GM21390 (cell line): ENCODE results near the gene AXL.
"Not testable (repeated sequence)": the region's sequence is repeated elsewhere in the genome, so short reads cannot be mapped to it uniquely, and the experiment has no call there.

Experiments used
- ATAC-seq: cut with Tn5 transposase; IDR thresholded peaks from one replicate; pipeline ENCODE4 v1.9.1; 2021; ENCODE audit not compliant: unreplicated experiment

The AXL gene

DNA sequence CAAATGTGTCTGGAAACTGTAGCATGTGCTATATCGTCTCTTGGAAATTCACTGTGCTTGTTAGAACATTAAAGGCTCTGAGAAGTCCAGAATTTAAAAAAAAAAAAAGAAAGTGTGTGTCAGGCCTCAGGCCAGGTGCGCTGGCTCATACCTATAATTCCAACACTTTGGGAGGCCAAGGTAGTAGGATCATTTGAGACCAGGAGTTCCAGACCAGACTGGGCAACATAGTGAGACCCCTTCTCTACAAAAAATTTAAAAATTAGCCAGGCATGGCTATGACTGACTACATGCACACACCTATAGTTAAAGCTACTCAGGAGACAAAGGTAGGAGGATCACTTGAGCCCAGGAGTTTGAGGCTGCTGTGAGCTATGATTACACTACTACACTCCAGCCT is 50.0 kb downstream of the AXL start:
- ATAC-seq = no peak

DNA sequence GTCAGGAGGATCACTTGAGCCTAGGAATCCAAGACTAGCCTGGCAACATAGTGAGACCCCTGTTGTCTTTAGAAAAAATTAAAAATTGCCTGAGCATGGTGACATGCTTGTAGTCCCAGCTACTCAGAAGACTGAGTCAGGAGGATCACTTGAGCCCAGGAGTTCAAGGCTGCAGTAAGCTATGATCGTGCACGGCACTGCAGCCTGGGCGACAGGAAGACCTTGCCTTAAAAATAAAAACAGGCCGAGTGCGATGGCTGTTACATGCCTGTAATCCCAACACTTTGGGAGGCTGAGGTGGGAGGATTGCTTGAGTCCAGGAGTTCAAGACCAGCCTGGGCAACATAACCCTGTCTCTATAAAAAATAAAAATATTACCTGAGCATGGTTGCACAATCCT is 50.5 kb downstream of the AXL start:
- no peak for ATAC-seq

DNA sequence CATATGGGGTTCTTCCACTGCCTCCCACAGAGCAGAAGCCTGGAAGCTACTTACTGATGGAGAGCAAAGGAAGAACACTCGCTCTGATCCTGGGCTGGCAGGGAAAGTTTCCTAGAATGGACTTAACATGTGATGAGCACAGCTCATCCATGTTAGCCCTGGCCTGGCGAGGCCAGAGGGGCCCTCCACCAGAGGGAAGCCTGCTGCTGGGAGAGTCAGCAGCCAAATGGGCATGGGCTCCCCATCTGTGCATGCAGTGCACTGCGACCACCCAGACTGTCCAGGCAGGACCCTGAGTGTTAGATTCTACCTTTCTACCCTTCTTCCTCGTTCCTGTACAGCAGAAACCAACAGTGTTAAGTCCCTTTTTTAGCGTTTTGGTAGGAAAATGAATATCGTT is 54.1 kb downstream of the AXL start:
- ATAC-seq = no peak

DNA sequence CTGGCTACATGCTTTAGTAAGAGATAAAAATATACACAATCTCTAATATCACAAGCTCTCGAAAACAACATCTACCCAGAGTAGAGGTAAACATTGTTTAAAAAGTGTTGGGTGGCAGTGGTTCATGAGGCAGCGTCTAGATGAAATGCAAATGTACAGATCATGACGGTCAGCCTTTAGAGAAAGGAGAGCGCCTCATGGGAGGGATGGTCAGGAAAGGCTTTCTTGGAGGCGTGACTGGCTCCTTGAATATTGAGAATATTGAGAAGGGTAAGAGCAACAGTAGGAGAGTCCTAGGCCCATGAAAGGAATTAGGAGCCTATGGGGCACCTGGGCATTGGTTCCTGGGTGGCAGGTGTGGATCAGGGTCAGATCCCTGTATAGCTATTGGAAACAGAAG is 55.8 kb downstream of the AXL start:
- no peak for ATAC-seq

DNA sequence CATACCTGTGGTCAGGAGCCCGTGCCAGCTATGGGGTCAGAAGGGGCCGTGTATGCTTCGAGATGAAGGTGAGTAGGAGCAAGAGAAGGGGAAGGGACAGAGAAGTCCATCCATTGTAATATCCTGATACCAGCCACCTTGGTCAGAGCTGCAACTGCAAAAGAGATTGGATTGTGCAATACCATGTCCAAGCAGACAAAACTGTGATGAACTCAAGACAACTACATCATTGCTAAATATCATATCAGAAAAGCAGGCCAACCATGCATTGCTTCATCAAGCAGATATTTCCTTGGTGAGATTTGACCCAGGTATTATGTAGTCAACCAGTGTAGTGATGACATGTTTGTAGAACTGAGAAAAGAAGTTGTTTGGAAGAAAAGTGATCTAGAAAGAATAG is 57.2 kb downstream of the AXL start:
- no peak for ATAC-seq

DNA sequence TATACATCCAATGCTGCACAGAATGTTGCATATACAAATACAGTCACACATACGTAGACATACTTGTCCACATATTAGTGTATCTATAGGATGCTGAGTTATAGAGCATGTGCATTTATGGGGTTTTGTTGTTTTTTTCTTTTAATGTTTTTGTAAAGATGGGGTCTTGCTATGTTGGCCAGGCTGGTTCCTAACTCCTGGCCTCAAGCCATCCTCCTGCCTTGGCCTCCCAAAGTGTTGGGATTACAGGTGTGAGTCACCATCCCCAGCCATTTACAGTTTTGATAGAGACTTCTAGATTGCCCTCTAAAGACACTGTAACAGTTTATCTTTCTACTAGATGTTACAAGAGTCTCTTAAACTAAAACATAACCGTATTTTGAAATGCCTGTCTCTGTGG is 59.5 kb downstream of the AXL start:
- ATAC-seq = no peak

DNA sequence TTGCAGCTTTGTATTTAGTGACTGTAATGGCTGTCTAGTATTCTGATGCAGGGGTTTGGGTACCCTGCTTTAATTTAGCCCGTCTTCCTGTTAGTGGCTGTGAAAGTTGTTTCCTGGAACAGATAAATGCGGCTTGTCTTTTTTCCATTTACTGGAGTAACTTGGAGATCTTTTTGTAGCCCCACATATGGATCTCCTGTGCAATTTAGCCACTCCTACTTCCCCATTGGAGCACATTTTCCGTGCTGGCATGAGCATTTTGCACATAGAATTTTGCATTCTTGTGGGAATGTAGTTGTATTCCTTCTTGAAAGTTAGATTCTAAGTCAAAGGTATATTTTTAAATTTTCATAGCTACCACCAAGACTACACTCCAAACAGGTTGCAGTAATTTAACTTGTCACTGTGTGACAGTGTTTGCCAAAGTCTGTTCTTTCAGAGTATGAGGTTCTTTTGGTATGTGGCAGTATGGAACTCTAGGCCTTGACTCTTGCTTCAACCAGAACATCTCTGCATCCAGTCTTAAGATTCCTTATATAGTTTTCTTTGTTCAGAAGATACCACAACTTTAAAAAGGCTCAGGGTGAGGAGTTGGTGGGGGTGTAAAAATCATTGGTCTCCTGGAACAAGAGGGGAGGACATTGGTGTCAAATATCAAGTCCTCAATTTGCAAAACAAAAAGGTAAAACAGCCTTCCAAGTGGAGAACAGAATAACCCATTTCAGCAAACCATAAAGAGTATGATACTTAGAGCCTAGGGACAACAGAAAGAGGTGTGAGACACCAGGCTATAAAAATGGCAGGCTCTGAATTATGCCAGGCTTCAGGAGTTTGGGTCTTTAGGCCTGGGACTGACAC is 69.9 kb downstream of the AXL start:
- no peak for ATAC-seq

DNA sequence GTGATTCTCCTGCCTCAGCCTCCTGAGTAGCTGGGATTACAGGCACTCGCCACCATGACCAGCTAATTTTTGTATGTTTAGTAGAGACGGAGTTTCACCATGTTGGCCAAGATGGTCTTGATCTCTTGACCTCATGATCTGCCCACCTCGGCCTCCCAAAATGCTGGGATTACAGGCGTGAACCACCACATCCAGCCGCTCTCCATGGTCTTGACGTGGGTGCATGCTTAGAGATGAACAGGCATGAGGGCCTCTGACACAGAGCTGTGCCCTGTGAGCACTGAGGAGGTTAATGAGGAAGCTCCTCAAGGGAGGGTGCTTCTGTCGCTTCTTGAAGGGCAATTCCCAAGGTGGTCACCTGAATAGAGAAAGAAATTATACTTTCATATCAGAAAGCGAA is 70.8 kb downstream of the AXL start:
- ATAC-seq = not testable (repeated sequence)

DNA sequence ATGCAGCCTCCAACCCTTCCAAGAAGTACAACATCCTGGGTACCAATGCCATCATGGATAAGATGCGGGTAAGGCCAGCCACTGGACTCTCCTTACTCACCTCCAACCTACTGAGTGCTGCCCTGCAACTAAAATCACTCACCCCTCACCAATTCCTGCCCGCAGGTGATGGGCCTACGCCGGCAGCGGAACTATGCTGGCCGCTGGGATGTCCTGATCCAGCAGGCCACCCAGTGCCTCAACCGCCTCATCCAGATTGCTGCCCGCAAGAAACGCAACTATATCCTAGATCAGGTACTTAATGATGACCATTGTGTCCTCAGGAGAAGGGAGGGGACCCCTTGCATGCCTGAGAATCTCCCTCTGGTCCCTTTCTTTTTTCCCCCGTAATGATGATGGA is 75.4 kb downstream of the AXL start:
- no peak for ATAC-seq

DNA sequence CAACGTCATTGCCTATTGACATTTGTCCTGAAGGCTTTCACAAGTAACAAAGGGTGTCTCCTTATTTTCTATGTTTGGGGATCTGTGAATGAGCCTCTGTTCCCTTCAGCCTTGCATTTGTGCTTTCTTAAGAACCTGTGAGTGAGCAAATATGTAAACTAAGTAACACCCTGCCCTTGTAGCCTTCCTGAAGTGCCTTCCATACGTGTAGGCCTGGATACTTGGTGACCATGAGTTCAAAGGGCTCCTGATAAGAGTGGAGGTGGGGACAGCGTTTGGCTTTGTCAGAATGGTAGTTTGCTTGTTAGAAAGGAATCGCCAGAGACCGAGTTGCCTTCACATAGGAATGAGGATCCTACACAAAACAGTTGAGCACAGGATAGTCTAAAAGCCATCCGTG is 76.5 kb downstream of the AXL start:
- no peak for ATAC-seq

DNA sequence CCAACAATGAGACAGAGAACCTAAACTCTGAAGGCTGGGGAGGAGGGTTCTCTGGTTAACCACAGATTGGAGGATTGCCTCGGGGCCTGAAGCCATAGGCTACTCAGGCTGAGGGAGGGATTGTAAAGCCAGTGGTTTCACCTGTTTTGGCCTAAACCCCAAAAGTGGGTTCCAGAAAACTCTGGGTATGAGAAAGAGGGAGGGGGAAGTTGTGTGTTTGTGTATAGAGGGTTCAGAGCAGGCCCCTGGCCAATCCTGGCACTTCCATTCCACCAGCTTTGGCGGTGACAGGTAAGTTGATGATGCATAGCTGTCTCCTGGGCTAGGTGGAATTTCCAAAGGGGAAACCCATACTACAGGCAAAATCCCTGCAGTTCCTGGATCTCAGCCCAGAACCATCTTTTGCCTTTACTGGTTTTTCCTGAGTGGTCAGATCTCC is 77.4 kb downstream of the AXL start:
- no peak for ATAC-seq

DNA sequence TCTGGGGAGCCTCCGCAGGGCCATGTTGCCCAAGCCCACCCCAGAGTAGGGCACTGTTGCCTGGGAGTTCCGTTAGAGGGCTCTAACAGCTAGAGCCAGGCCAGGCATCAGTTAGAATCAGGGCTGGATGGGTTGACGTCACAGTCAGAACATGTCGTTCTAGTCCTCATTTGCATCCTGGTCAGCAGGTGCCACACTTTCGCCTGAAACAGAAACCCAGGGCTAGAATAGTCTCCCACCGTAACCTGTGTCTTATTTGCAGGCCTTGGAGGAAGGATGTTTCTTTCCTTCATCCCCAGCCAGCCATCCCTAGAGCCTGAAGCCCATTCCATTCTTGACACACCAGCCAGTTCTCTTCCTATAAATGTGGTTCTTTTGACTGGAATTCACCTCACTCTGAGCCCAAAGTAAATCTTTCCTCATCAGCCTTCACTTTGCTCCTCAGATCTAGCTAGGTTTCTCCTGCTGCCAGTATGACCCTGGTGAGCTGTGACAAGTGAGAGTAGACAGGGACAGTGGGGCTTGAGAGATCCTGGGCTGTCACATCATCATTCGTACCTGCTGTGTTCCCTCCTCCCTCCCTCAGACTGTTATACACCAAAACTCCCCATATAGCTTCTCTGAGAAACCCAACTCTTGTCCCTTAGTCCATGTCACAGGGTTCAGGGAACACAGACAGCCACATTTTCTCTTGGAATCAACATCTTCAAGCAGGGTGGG is 78.8 kb downstream of the AXL start:
- ATAC-seq = no peak

DNA sequence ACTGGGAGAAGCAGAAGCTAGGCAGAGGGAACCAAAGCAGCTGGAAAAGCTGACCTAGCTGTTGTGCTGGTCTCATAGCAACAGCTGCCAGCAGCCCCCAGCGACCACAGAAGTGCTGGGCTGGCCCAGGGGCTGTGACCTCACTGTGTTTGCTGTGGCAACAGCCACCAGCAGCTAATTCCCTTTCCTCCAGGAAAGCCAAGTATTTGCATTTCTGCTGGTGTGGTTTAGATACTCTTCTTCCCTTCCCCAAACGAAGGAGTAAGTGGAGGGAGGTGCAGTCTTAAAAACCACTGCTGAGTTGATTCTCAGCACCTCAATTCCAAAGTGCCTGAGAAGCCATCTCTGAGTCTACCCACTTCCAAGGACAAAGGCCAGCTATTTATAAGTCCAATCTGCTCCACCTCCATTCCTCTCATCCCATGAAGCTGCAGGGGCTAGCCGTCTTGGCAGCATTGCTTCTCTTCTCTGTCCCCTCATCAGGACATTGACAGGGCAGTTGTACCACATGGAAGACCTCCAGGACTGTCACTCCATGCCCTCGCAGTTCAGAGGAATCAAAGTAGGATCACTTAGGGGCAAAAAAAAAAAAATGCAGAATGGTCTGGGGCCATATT is 79.4 kb downstream of the AXL start:
- ATAC-seq = no peak

DNA sequence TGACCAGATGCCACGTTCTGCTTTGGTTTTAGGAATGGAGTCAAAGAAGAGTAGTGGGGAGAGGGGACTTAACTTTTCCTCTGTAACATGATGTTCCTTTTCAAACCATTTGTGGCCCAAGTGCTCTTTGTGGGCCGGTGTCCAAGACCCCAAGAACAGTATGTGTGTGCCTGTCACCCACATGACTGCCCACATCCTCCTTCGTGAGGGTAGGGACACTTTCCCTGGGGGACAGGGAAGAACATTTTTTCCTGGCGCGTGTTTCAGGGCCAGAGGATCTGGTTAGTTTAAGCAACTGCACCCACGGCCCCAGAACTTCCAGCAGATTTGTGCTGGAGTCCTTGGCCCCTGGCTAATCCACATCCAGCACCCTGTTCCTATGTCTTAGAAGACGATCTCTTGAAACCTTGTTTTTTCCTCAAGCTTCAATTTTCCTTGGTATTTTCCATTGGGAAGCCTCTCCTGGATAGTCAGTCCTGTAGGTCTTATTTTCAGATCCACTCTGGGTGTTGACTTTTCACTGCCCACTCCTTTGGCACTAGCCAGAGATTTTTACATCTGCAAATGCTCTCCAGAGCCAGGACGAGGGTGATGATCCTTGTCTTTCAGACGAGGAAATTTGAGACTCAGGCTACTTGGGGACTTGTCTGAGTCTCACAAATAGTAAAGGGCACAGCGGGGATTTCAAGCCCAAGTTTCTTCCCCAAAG is 80.2 kb downstream of the AXL start:
- ATAC-seq = no peak

DNA sequence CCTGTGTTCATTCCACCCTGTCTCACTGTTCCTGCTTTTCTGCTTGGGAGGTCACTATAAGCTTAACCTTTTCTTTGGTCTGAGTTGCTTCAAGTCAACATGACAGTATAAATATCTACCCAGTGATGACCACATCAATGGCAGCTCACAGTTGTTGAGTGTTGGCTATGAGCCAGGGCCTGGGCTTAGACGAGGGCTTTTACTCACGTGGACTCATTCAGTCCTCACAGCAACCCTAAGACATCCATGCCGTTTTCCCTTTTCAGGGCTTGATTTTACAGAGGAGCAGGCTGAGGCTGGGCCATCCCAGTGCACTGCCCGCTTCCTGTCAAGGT is 80.7 kb downstream of the AXL start:
- ATAC-seq = no peak

DNA sequence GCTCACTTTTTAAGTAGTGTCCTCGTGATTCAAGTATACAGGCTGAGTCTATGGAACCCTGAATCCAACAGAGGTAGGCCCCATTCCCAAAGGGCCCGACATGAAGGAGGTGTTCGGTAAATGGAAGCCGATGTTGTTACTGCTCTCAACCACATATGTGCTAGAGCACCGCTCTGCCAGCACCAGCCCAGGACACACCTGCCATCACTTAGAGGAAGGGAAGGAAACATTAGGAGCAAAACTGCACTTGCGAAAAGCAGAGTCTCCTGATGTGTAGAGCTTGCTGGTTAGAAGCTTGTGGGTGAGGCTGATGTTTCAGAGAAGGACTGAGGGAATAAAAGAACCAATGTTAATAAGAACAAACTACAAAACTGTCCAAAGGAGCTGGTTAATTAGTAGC is 81.5 kb downstream of the AXL start:
- no peak for ATAC-seq

DNA sequence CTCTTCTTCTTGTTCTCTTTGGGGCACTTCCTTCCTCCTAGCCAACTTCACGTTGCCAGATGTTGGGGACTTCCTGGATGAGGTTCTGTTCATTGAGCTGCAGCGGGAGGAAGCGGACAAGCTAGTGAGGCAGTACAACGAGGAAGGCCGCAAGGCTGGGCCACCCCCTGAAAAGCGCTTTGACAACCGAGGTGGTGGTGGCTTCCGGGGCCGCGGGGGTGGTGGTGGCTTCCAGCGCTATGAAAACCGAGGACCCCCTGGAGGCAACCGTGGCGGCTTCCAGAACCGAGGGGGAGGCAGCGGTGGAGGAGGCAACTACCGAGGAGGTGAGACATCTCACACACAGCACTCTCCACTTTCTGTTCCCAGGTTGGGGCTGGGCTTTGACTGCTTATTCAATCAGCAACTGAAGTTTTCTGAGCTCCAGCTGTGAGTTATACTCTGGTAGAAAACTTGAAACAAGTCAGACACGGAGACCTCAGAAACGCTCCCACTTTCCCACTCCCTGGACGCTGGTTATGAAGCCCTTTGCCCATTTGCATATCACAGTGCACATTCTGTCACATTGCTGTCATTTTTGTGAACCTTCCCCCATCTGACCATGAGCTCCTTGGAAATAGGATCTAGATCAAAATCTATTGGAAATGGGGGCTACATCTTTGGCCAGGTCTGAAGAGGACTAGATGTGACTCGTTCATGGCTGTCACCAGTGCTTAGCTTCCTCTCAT is 83.8 kb downstream of the AXL start:
- no peak for ATAC-seq

DNA sequence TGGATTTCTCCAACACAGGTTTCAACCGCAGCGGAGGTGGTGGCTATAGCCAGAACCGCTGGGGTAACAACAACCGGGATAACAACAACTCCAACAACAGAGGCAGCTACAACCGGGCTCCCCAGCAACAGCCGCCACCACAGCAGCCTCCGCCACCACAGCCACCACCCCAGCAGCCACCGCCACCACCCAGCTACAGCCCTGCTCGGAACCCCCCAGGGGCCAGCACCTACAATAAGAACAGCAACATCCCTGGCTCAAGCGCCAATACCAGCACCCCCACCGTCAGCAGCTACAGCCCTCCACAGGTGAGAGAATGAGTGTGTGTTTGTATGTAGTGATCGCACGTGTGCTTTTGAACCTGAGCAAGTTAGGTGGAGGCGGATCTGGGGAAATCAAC is 84.9 kb downstream of the AXL start:
- ATAC-seq = no peak

DNA sequence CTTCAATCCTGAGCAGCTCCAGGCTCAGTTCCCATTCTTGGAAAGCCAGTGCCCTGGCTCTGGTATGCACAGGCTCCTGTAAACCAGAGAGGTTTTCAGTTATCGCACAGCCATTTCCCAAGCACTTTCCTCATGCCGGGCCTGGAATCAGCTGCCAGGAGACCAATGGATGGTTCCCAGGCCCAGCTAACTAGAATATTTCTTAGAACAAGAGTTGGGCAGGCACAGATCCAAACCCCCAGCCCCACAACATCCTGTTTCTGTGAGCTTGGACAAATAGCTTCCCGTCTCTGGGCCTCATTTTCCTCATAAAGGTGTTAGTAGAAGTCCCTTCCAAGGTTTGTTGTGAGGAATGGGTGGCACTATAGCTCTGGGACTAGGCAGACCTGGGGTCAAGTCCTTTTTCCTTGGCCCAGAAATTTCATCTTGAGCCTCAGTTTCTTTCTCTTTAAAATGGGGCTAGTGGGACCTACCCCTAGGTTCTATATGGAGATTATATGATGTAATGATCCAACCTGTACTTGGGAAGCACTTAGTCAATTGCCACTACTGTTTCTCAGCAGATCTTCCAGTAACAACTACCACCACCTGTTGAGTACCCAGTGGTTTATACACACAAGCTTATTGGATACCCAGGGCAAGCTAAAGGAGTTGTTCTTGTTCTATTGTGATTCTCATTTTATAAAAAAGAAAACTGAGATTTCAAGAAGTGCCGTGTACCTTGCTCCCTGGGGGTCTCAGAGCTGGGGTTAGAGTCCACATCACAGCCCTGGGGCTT is 85.9 kb downstream of the AXL start:
- ATAC-seq = no peak
